22Rv1 (cell line): Measurements from ENCODE around the gene NID1.

Source experiments
- CTCF ChIP-seq: fragments of 450-650 bp; IDR thresholded peaks from 2 replicates; pipeline ENCODE4 v1.5.1; 2017; ENCODE audit warnings: mild to moderate bottlenecking
- ZFX ChIP-seq: fragments of 450-650 bp; IDR thresholded peaks from 2 replicates; pipeline ENCODE4 v1.6.1; 2017; ENCODE audit warnings: antibody characterized with exemption, borderline replicate concordance

- no peak for TF ChIP-seq CTCF
- no peak for TF ChIP-seq ZFX
Measured at GRCh38 chr1:236092899-236093298, 28.0 kb upstream of the NID1 start.
